PFSK-1 (cell line): Measurements from ENCODE around the gene ARHGEF10L.

ENCODE experiments used
- POLR2AphosphoS5 ChIP-seq: IDR thresholded peaks from 2 replicates; pipeline ENCODE4 v1.6.1; 2012; ENCODE audit warnings: low read depth, mild to moderate bottlenecking, control low read depth, low read length, moderate library complexity
- TAF1 ChIP-seq: IDR thresholded peaks from 2 replicates; pipeline ENCODE4 v1.6.1; 2012; ENCODE audit warnings: low read length, control low read depth, borderline replicate concordance; ENCODE audit not compliant: insufficient read depth

- TF ChIP-seq POLR2AphosphoS5 (no peak), TAF1 (no peak)
These were observed 78.5 kb downstream of the ARHGEF10L start for GRCh38 chr1:17617787-17618557.
